CD4-positive, alpha-beta T cell treated with Interleukin-15 for 4 hours (primary cell): Measurements from ENCODE around the gene FHIT.

ENCODE experiments used
- DNase-seq: peaks from one replicate; pipeline ENCODE4 v3.0.0-alpha.2; 2020; ENCODE audit warnings: low spot score

FHIT gene

DNA sequence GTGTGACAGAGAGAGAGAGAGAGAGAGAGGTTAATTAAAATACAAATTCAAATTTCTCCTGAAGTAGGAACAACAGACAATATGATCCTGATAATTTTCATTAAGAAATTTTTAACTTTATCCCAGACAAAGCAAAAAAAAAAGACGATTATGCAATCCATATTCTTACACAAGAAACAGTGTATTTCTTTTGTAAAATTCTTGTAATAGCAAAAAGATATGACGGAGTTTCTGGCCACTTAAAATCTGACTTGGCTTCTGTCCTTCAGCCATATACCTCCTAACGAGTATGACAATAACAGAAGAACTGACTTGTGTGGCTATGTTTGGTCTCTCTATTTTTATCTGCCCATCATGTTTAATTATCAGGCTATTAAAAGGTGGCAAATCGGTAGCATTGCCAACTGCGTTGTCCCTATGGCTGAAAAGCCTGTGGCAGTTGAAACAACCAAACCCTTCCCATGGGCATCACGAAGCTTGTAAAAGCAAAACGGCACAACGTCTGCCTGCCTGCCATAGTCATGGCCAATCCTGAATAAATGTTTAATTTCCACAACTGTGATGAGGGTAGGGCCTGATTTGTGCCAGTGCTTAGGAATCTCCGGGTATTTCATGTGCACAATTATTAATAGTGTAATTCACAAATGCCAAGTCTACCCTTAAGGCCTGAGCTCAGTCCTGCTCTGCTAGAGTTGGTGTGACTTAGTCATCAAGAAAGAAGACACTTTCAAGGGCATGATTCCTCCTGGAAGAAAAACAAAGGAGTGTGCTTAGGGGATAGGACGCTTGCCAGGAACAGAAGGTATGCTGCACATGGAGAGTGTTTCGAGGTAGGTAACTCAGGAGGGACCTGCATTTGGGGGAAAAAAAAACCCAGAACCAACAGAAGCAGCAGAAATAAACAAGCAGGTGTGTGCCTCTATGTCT, 1090.2 kb downstream of the FHIT start:
- no peak for DNase-seq

DNA sequence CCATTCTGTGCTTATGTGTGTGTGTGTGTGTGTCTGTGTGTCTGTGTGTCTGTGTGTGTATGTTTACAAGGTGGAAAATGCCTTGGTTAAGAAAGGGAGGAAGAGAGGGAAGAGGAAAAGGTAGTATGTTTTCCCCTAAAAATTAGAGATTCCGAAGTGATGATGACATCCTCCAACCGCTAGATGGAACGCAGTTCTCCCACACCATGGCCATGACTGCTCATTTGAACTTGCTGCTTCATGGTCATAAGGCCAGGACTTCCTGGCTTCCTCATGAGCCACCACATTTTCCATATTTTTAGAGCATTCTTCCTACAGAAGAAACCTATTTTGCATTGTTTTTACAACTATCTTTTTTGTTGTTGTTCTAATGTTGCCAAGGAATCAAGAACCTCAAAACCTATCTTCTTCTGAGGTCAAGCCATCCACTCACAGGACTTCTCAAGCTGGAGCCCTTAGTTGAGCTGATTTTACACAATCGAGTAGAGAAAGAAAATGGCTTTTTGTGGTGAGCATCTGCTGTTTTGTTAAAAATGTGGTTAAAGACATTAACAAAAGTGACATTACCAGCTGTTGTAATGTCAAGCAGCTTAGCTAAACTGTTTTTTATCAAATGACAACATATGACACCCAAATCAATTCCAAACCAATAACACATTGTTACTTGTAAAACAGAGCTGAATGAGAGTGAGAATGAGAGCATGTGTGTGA, 1091.0 kb downstream of the FHIT start:
- DNase-seq: no peak

DNA sequence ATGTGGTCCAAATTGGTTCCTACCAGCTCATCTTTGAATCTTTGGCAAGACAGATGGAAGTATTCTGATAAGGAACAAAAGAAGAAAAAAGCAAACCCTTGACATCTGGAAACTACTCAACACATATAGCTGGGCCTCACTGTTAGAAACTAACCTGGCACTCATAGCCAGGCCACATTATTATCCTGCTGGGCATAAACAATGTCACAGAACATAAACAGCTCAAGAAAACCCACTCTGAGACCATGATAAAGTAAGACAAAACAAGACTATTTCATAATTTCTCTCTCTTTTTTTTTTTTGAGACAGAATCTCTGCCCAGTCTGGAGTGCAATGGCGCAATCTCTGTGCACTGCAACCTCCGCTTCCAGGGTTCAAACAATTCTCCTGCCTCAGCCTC, 1093.2 kb downstream of the FHIT start:
- DNase-seq: no peak

DNA sequence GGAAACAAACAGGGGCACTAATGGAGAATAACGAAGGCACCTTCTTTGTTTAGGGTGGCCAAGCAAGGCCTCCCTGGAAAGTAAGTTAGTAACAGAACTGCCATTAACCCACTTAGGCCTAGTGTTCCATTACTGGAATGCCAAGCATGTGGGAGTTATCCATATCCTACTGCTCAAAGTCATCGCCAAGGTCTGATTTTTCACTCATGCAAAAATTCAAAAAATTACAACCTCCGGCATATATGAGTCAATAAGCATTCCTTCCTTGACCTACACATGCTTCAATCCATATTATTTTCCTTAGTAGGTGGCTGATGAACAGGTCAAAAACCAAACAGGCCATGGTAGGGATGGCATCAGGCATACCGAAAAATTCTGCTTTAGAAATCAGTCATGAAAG, 1097.2 kb downstream of the FHIT start:
- DNase-seq: no peak

DNA sequence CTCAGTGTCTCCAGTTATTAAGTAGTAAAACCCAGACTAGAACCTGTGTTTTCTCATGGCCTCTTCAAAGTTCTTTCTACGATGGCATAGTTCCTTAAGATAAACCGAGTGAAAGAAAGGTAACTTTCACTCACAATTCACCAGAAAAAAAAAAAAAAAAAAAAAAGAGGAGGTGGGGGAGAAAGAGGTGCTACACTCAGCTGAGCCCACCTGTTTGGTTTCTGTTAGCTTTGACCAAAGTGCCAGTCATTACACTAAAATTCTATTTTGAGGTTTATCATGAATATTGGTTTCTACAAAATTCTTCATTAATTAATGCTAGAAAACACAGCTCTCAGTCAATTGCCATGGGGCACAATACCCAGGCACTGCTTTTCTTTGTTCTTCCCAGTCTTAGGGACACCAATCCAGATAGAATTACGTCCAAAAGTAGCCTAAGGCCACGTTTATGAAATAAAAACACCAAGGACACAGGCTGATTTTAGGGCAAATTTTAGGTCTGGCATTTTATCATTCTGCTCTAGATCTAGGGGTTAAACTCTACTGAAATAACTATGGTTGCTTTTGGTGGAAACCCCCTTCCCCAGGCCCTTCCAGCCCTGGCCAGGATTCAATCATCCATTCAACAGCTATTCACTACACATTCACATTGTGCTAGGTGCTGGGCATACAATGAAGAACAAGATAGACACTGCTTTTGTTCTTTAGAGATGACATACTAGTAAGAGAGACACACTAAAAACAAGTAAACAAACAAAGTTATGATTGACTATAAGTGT, 1097.8 kb downstream of the FHIT start:
- DNase-seq: no peak

DNA sequence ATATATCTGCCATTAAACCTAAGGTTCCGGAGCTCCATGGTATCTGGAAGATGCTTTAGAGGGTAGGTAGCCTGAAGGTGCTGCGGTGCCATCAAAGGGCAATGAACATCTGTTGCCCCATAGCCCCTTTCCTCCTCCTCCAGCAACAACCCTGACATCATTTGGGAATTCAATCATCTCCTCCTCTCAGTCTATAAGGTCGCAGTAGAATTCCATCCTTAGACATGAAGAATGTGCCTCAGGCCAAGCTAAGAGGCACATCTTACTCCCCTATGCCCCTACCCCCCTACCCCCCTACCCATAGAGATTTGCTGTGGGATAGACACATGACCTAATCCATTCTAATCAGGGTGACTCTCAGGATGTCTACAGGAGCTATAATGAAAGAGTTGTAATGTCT, 1101.8 kb downstream of the FHIT start:
- no peak for DNase-seq

DNA sequence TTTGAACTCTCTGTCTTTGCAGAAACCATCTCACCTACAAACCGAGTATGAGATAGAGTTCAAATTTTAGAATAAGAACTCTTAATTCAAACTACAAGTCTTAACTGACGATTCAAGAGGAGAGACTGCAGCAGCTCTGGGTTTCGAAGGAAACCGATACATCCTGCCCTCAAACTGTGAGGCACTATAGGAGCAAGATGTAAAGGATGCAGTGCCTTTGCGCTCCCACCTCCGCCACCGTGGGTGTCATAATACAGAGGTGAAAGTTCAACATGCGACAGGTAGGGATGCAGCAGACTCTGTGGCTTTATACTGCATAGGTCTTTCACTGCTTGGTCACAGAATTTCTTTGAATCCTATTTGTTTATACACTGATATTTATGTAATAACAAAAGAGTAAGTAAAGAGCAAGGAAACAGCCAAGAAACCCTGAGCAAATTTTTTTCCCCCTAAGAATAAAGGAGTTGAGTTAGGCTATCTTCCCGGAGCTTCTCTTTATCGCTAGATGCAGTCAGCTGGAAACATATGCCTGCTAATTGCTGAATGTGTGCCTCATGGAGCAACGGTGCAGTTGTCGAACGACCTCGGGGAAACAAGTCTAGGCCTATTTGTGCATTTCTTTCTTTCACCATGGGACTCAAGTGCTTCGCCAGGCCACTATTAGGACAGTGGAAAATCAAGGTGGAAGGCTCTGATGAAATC, 1103.9 kb downstream of the FHIT start:
- no peak for DNase-seq

DNA sequence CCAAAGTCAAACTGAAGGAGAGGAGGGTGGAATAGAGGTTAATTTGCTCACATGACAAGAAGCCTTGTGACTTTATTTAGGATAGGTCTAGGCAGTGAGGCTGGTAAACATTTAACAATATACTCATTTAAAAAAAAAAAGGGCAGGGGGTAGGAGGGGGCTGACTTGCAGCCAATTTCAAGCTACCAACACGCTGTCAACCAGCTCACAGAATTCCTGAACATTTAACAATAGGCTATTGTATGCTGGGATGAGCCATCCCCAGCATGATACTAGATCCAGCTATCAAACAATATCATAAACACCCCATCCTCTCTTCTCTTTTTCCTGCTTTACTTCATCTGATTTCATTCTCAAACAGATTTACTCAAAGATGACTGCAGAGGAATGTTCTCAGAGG, 1105.1 kb downstream of the FHIT start:
- DNase-seq: no peak

DNA sequence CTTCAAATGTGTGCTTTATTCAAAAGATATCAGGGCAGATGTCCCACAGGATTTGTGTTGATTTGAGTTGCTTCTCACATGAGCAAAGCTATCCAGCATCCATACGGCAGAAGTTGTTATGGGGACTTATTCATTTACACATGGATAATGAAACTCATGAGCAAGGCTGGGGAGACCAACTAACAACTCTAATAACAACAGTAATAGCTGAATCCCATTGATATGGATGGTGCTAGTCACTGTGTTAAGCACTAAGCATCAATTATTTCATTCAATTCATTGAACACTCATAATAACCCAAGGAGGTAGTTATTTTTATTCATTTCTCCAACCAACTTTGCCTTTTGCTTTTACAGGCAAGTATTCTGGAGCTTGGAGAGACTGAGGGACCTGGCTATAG, 1107.2 kb downstream of the FHIT start:
- DNase-seq: no peak

DNA sequence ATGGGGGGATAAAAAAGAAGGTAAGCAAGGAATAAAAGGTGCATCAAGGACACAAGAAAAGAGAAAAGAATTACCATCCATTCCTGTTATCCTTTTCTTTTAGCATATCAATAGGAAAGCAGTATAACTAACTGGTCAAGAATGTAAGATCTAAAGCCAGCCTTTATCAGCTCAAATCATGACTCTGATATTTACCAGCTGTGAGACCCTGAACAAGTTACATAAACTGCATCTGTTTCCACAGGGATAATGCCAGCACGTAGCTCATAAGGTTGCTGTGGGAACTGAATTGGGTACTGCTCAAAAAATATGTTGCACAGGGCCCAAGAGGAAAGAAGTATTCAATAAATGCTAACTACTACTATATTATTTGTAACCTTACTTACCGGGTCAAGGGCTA, 1109.2 kb downstream of the FHIT start:
- DNase-seq: no peak

DNA sequence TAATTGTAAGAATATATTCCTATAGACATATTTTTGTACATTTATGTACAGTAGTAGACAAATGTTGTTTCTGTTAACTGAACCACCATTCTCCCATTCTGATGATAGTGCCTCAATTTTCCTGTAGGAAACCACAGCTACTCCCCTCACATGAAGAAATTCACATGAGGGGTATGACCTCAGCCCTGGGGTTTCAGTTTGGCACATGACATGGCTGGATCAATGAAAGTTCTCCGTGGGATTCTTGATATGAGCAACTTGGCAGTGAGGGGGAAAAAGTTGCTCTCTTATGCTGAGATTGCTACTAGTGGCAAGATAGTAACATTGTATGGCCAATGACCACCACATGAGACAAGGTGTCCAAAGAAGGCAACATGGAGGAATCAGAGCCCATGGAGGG, 1111.1 kb downstream of the FHIT start:
- no peak for DNase-seq

DNA sequence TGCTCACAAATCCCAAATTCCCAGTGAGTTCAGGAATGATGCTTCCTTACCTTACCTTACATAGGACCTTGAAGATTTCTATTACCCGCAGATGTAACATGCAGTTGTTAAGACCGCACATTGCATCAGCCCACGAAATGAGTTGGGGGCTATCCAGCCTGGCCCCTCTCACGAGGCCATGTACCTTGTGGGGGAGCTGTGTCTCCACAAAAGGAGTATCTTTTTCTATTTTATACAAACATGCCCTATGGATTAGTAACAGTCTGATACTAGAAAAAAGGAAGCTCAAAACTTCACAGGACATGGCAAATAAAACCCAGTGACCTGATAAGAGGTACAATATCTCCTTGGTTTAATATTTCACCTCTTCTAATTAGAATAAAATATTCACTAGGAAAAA, 1114.7 kb downstream of the FHIT start:
- DNase-seq: no peak

DNA sequence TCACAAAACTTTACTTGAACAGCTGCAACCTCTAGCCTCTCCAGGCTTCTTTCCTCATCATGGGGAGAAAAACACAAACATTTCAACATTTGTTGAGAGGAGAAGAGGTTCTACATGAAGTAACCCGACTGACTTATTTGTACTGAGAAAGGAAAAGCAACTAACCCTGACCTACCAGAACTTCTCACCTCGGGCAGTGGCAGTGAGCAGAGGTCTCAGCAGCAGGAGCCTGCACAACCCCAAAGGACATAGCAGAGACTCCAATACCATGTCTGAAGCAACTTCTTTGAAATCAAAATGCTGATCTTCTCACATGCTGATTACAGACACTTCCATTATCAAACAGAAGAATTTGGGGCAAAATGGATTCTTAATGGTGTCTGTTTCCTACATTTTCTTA, 1115.8 kb downstream of the FHIT start:
- DNase-seq: no peak

DNA sequence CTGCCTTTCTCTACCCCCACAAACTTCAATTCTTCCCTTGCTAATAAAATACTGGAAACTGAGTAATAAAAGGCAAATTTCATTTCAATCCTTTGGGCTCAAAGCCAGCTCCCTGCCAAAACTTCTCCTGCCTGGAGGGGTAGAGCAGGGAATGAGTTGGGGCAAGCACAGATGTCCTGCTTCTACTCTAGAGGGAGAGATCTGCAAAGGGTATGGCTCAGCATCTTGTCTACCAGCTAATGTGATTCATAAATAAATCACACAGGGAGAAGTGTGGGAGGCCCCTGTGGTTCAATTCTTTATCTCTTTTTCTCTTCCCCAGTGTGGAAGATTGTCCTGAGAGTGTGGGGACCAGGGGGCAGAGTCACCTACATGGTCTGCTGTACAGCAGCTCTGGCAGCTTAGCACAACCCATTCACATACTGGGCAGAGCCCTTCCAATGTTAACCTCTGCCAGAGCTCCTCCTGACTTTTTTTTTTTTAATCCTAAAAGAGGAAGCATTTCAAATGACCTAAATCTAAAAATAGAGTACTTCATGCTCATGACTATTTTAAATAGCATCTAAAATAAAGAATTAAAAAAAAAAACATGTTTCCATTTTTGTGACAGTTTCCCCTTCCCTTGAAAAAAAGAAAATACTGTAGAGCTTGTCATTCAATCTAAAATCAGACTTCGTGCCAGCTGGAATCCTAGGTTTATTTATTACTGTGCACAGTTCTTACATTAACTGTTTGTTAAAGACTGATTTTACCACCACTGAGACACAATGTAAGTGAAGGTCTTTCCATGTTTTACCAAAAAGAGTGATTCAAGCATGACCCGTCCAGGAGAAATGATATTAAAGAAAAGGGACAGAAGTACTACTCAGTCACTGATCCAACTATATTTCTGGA, 1117.7 kb downstream of the FHIT start:
- no peak for DNase-seq

DNA sequence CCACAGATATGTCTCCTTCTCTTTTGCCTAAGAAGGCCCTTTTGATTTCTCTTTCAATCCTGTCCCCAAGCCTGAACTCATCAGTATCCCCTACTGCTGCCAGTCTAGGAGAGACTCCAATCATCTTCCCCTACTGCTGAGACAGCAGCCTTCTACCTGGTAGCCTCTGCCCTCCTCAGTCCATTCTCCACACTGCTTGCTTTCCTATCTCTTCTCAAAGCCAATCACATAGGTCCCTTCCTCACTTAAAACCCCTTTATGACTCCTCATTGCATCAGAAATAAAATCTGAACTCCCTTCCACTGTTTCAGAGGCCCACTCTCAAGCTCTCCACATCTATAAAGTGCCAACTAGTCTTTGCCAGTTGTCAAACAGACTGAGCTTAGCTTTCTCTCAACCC, 1119.6 kb downstream of the FHIT start:
- DNase-seq: no peak

DNA sequence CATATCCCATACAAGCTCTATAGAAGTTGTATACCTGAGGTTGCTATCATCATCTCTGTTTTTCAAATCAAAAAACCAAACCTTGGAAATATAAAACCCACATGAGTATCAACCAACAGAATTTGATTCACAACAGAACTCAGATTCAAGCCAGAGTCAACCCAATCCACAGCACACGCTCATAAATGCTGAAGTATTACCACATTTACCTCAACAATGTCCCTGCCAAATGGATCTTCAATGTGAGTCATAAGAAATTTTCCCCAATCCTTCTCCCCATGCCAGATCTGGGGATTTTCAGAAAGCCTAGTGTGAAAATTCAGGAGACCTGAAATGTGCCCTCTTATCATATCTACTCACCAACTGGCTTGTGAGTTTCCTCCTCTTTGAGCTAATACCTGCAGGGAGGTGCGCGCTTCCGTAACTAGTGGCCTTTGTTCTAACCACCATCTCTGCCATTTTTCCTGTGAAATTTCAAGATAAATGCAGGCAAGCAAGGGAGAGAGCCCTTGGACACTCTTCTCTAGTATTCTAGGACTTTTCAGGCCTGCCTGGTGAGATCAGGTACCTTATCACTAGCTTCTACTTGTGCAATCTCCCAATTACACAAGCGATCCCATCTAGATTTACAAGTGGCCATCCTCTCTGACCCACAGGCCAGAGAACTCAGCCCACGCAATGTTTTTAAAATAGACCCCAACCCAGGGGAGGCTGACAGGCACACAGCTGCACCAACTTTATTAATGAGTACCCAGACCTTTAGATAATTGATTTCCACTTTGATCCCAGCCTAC, 1124.5 kb downstream of the FHIT start:
- no peak for DNase-seq

DNA sequence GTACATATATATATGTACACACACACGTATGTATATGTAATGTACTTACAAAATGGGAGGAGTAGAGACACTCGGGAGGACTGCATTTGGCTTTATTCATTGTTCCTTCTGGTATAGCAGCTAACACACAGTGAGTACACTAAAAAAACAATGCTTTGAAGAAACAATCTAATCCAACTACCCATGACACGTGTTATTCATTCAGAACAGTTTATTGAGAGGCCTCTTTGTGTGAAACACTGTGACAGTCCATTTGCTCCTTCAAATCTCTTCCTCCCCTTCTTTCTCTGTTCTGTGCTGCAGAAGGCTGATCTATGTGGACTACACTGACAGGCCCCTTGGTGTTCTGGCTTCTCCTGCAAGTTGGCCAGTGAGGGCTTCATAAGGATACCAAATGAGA, 1125.6 kb downstream of the FHIT start:
- no peak for DNase-seq

DNA sequence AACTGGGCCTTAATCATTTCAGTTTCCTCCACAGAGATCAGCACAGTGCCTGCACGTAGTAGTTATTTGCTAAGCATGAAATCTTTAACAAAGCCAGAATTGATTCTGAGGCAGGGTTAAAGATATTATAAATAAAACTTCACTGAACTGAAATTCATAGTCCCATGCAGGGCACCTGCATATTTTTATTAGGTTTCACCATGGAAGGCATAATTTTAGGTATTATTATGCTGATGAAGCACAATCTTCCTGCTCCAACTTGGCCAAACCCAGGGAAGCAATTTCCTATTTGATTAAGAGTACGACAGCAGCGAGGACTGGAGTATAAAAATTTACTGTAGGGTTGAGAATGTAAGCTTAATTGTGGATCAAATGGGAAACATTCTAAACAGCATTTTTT, 1131.0 kb downstream of the FHIT start:
- DNase-seq: no peak

DNA sequence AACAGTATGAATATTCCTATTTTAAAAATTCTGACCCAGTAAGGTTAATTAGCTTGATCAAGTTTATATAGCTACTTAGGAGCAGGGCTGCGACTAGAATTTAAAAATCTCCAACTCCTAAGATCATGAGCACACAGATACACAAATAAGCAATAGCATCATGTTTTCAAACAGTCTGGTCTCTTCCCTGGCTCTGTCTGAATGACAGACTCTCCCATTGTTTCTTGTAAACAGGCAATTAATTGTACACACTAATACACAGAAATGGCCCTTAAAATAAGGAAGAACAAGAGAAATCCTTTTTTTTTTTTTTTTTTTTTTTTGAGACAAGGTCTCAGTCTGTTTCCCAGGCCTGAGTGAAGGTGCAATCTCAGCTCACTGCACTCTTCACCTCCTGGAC, 1137.1 kb downstream of the FHIT start:
- DNase-seq: no peak

DNA sequence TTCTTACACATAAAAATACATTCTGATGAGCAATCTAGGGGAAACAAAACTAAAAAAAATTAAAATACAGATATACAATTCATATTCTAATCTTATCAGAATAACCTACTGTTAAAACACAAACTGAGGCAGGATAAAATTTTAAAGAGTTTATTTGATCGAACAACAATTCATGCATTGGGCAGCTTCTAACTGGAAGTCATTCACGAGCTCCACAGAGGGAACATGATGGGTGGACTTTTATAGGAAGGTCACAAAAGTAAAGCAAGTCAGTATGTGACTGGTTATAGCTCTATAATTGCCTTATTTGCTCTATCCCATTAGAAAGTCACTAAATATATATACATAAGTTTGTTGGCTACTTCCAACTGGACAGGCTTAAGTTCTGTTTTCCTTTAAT, 1144.0 kb downstream of the FHIT start:
- DNase-seq: no peak
